Kidney (tissue), 14 donors: ENCODE results near the gene SEMA3D. TPM values are rescaled to one million over a fixed set of nuclear protein-coding genes. Genes with fewer than 3 reads are reported as not detected.

ENCODE experiments used
- DNase-seq, 5 donors: peaks; one replicate each; pipeline ENCODE4 v3.0.0-alpha.2; 2013 to 2020
- FAIRE-seq: peaks from 2 replicates; lab custom pipeline; 2012; peaks lifted over from hg19 to GRCh38; lab: Jason Lieb, UNC
- H3K27ac ChIP-seq, 2 donors: one replicate each; pipeline ENCODE4 v1.7.0; 2013; ENCODE audit warnings: low read depth in 2 of 2, low read length in 2 of 2, inconsistent platforms in 1 of 2
- H3K27me3 ChIP-seq: one replicate; pipeline ENCODE4 v1.7.1; 2013; ENCODE audit warnings: low read length, inconsistent platforms; ENCODE audit not compliant: control insufficient read depth, insufficient read depth
- H3K36me3 ChIP-seq, 3 donors: one replicate each; pipeline versions ENCODE4 v1.7.0 to v1.7.1; 2013; ENCODE audit warnings: low read length in 3 of 3, control low read depth in 1 of 3, inconsistent platforms in 1 of 3; ENCODE audit not compliant: insufficient read depth in 3 of 3, control insufficient read depth in 2 of 3
- H3K4me1 ChIP-seq, 3 donors: one replicate each; pipeline versions ENCODE4 v1.7.0 to v1.7.1; 2013; ENCODE audit warnings: low read length in 3 of 3, inconsistent platforms in 1 of 3, low read depth in 1 of 3; ENCODE audit not compliant: control insufficient read depth in 2 of 3, insufficient read depth in 2 of 3
- H3K4me3 ChIP-seq, 3 donors: one replicate each; pipeline versions ENCODE4 v1.7.0 to v1.8.1; 2013; ENCODE audit warnings: low read length in 3 of 3, control low read depth in 1 of 3, inconsistent platforms in 1 of 3
- H3K9ac ChIP-seq, 3 donors: one replicate each; pipeline versions ENCODE4 v1.7.0 to v1.7.1; 2013; ENCODE audit warnings: low read length in 3 of 3, control low read depth in 1 of 3, inconsistent platforms in 1 of 3
- H3K9me3 ChIP-seq, 3 donors: one replicate each; pipeline versions ENCODE4 v1.7.0 to v1.7.1; 2013; ENCODE audit warnings: low read length in 3 of 3, control low read depth in 1 of 3, inconsistent platforms in 1 of 3; ENCODE audit not compliant: control insufficient read depth in 2 of 3, insufficient read depth in 1 of 3
- intact Hi-C: fragments of 100-400 bp; cut with DNase I; formaldehyde crosslinking; loops from one replicate; pipeline ENCODE4 v1.11.1; 2022
- polyA plus RNA-seq: library from polyadenylated mRNA; stranded (reverse); fragments of 350-450 nt; fragmentation: Illumina TruSeq; extraction: RNeasy Lipid Tissue Mini Kit (QIAGEN cat#74804); gene quantifications from one replicate; pipeline ENCODE4 v1.2.3, GENCODE V29; 2014; ENCODE audit warnings: low read depth, low replicate concordance; ENCODE audit not compliant: insufficient read depth
- total RNA-seq: library from RNA; stranded (reverse); fragmentation: NEBNext Ultra II Directional; extraction: Animal tissue kit (Norgen Biotek cat#: 25700); gene quantifications from one replicate; pipeline ENCODE4 v1.2.1, GENCODE V29; 2021
- TF ChIP-seq, protein P1 (sequence below): IDR thresholded peaks from 3 replicates; pipeline ENCODE4 v1.5.1; 2012; ENCODE audit warnings: mild to moderate bottlenecking, moderate library complexity, borderline replicate concordance; ENCODE audit not compliant: insufficient read depth; ENCODE audit errors: extremely low read depth
- donor health status: control.
- donor health status: control.
- donor health status: control.
- donor health status: control.
- donor health status: control.
- donor health status: DM: yes; HTN: yes; CAD: no.
- donor health status: Normal renal cell carcinoma (clear cell type).

Gene SEMA3D
- total and polyA plus RNA-seq, 2 donors from 2014 or later = 0.82 to 17.5 TPM

DNA sequence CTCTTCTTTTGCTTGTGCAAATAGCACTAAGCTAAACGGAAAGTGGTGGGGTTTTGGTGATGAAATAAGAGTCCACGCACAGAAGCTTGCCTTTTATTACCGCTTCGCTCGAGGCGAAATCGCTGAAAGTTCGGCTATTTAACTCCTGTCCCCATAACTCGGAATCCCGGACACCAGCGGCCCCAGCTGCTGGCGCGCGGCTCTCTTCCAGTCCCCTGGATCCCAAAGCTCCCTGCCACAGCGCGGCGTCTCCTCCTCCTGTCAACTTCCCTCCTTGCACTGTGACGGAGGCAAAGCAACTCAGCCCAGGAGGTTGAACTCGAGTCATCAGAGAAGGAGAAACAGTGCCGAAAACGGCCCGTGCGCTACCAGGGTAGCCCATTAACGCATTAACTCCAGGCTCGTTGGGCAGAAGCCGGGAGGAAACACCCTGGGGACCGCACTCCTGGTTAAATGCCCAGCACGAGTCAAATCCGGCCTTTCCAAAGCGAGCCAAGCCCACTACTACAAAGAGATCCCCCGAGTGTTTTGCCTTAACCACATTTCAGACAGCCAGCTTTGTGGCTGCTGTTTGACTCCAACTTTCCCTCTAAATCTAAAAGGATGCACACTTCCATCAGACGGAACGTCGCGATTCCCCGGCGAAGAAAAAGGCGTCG, 1.3 kb downstream of the SEMA3D start:
- Histone ChIP-seq H3K9me3 (no peaks in the 10 kb centered on the region), H3K9ac (peak overlapping the region; percentile 15 to 78 (median 66)), H3K36me3 (no peaks in the 10 kb centered on the region), H3K4me1 (peaks cover 0 to 13% (median 0%) of the 10 kb centered on the region in 3 donors), H3K4me3 (peak overlapping the region; percentile 74 to 82 (median 81)), H3K27me3 (no peaks in the 10 kb centered on the region), H3K27ac (peak overlapping the region; percentile 30 to 52)
- FAIRE-seq (no peak), DNase-seq (peak; percentile 73 to 89 (median 79))
- TF ChIP-seq, protein P1, sequence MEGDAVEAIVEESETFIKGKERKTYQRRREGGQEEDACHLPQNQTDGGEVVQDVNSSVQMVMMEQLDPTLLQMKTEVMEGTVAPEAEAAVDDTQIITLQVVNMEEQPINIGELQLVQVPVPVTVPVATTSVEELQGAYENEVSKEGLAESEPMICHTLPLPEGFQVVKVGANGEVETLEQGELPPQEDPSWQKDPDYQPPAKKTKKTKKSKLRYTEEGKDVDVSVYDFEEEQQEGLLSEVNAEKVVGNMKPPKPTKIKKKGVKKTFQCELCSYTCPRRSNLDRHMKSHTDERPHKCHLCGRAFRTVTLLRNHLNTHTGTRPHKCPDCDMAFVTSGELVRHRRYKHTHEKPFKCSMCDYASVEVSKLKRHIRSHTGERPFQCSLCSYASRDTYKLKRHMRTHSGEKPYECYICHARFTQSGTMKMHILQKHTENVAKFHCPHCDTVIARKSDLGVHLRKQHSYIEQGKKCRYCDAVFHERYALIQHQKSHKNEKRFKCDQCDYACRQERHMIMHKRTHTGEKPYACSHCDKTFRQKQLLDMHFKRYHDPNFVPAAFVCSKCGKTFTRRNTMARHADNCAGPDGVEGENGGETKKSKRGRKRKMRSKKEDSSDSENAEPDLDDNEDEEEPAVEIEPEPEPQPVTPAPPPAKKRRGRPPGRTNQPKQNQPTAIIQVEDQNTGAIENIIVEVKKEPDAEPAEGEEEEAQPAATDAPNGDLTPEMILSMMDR = no peak
- intact Hi-C loops = no loop called here

DNA sequence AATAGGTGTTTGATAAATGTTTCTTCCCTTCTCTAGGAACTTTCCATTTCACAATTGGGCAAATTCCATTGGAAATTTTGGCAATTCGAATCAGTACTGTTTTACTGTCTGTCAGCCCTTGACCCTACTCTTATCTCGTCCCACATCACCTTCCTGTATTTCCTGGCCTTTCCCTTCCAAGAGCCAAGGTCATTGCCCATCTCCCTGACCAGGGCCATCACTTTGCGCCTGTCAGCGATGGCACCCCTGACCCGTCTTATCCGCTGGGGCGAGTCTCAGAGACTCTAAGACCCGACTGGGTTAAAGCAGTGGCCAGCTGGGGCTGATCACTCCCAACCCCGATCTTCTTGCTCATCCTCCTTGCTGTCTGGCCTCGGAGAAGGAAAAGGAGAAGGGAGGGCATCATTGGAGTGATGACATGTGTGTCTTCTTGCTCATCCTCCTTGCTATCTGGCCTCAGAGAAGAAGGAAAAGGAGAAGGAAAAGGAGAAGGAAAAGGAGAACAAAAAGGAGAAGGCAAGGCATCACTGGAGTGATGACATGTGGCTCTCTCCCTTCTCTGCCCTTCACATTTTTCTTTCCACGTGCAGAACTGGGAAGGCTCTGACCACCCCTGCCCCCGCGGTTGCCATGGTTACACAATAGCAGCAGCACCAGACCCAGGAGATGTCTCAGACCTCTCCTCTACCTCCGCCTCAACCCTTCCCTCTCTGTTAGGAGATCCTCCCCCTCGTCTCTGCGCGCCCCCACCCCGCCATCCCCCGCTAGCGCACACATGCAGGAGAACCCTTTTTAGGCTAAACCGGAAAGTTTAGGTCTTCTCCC, 2.0 kb downstream of the SEMA3D start:
- Histone ChIP-seq H3K27ac (peak overlapping the region in 1 of 2 donors; percentile 18), H3K36me3 (no peaks in the 10 kb centered on the region), H3K4me3 (peak overlapping the region; percentile 74 to 82 (median 81)), H3K9ac (peak overlapping the region in 2 of 3 donors; percentile 15 to 78), H3K27me3 (no peaks in the 10 kb centered on the region), H3K4me1 (peaks cover 0 to 13% (median 0%) of the 10 kb centered on the region in 3 donors), H3K9me3 (no peaks in the 10 kb centered on the region)
- FAIRE-seq (no peak), DNase-seq (peak; percentile 59 to 88 (median 85))
- intact Hi-C loops = no loop called here
- TF ChIP-seq, protein P1 = no peak

GRCh38 chr7:85183296-85183695, 3.6 kb downstream of the SEMA3D start:
- DNase-seq = no peak
- Histone ChIP-seq H3K9ac (no peak overlapping the region), H3K36me3 (no peaks in the 10 kb centered on the region), H3K4me3 (no peak overlapping the region), H3K27me3 (no peaks in the 10 kb centered on the region), H3K9me3 (peaks cover 0 to 5% (median 0%) of the 10 kb centered on the region in 3 donors), H3K27ac (no peak overlapping the region), H3K4me1 (peaks cover 0 to 13% (median 0%) of the 10 kb centered on the region in 3 donors)
- intact Hi-C loops = no loop called here
- TF ChIP-seq, protein P1 = no peak
- no peak for FAIRE-seq
